SU-DHL-6 (cell line): ENCODE data around the gene ERP27.

ENCODE experiments used
- H2AFZ ChIP-seq: fragments of 200-600 bp; sonication (generic); 2 replicates; pipeline ENCODE4 v1.6.1; 2014; ENCODE audit warnings: low read depth, mild to moderate bottlenecking, moderate library complexity, mixed read lengths, antibody characterized with exemption, low read length; ENCODE audit not compliant: severe bottlenecking
- H3F3A ChIP-seq: fragments of 200-600 bp; shearing (Covaris generic); 2 replicates; pipeline ENCODE4 v1.6.0; 2016; ENCODE audit warnings: antibody characterized with exemption, mild to moderate bottlenecking; ENCODE audit not compliant: insufficient read depth
- H3K27ac ChIP-seq: fragments of 200-600 bp; sonication (generic); 2 replicates; pipeline ENCODE4 v1.5.1; 2016; ENCODE audit warnings: low read depth, mild to moderate bottlenecking, low read length, moderate library complexity, mixed read lengths
- H3K27me3 ChIP-seq: fragments of 200-600 bp; sonication (generic), shearing (Covaris generic); 2 replicates; pipeline ENCODE4 v1.6.0; 2014; ENCODE audit warnings: mild to moderate bottlenecking, low read length
- H3K36me3 ChIP-seq: fragments of 200-600 bp; sonication (generic); 2 replicates; pipeline ENCODE4 v1.6.1; 2014; ENCODE audit warnings: mild to moderate bottlenecking, low read length, mixed read lengths
- H3K4me2 ChIP-seq: fragments of 300-600, 200-600 bp; shearing (Covaris generic), sonication (generic); 2 replicates; pipeline ENCODE4 v1.6.0; 2014; ENCODE audit warnings: low read length, low read depth, mild to moderate bottlenecking; ENCODE audit not compliant: poor library complexity, severe bottlenecking
- H3K4me3 ChIP-seq: fragments of 200-600 bp; sonication (generic); 2 replicates; pipeline ENCODE4 v1.5.1; 2014; ENCODE audit warnings: antibody characterized with exemption, low read length, mild to moderate bottlenecking, mixed read lengths; ENCODE audit not compliant: insufficient read depth, poor library complexity, severe bottlenecking
- H3K79me2 ChIP-seq: fragments of 200-600 bp; sonication (generic); 2 replicates; pipeline ENCODE4 v1.6.1; 2014; ENCODE audit warnings: mild to moderate bottlenecking, low read length, moderate library complexity; ENCODE audit not compliant: insufficient read depth
- H3K9ac ChIP-seq: fragments of 200-600 bp; sonication (generic); 2 replicates; pipeline ENCODE4 v1.7.0; 2014; ENCODE audit warnings: mild to moderate bottlenecking, low read length
- H3K9me2 ChIP-seq: fragments of 200-600 bp; sonication (generic); replicated peaks from 2 replicates; pipeline ENCODE4 v1.6.1; 2014; ENCODE audit warnings: low read length; ENCODE audit not compliant: insufficient read depth
- H3K9me3 ChIP-seq: fragments of 200-600 bp; sonication (generic); 2 replicates; pipeline ENCODE4 v1.6.1; 2014; ENCODE audit warnings: low read length, mixed read lengths; ENCODE audit not compliant: insufficient read depth
- H4K20me1 ChIP-seq: fragments of 200-600 bp; sonication (generic); 2 replicates; pipeline ENCODE4 v1.6.1; 2014; ENCODE audit warnings: low read depth, mild to moderate bottlenecking, antibody characterized with exemption, low read length, moderate library complexity, mixed read lengths
- CTCF ChIP-seq: fragments of 200-600 bp; sonication (generic); IDR thresholded peaks from one replicate; pipeline ENCODE4 v1.5.1; 2017; ENCODE audit warnings: antibody characterized with exemption, mild to moderate bottlenecking, low read length, moderate library complexity; ENCODE audit not compliant: insufficient read depth, poor library complexity, severe bottlenecking
- EZH2phosphoT487 ChIP-seq: fragments of 200-600 bp; sonication (generic), shearing (Covaris generic); conservative IDR thresholded peaks from 2 replicates; pipeline ENCODE4 v1.6.1; 2018; ENCODE audit warnings: mild to moderate bottlenecking, antibody characterized with exemption, low read length, moderate library complexity, mixed read lengths

ERP27 gene

GRCh38 chr12:14906114-14906513 is 32.2 kb downstream of the ERP27 start:
- Histone ChIP-seq H3K27ac (no peak overlapping the region), H3K4me2 (no peak overlapping the region), H3K4me3 (no peak overlapping the region), H3K9me3 (no peaks in the 10 kb centered on the region), H3K9me2 (no peaks in the 10 kb centered on the region), H3K79me2 (no peaks in the 10 kb centered on the region), H2AFZ (no peak overlapping the region), H3K9ac (no peak overlapping the region), H4K20me1 (no peaks in the 10 kb centered on the region), H3F3A (no peaks in the 10 kb centered on the region), H3K36me3 (no peaks in the 10 kb centered on the region), H3K27me3 (no peaks in the 10 kb centered on the region)
- TF ChIP-seq EZH2phosphoT487 (no peak), CTCF (no peak)

- H3K9ac ChIP-seq, result no peak overlapping the region
- H3K27ac ChIP-seq, result no peak overlapping the region
- no peaks in the 10 kb centered on the region for H3F3A ChIP-seq
- no peak overlapping the region for H2AFZ ChIP-seq
- H3K9me3 ChIP-seq, result no peaks in the 10 kb centered on the region
- H4K20me1 ChIP-seq, result no peaks in the 10 kb centered on the region
- no peak for TF ChIP-seq EZH2phosphoT487
- no peak for TF ChIP-seq CTCF
- no peaks in the 10 kb centered on the region for H3K9me2 ChIP-seq
- no peaks in the 10 kb centered on the region for H3K36me3 ChIP-seq
- no peak overlapping the region for H3K4me2 ChIP-seq
- H3K4me3 ChIP-seq, result no peak overlapping the region
- no peaks in the 10 kb centered on the region for H3K79me2 ChIP-seq
- no peaks in the 10 kb centered on the region for H3K27me3 ChIP-seq
Measured at GRCh38 chr12:14905269-14906004, 32.9 kb downstream of the ERP27 start.

GRCh38 chr12:14904854-14905253 is 33.5 kb downstream of the ERP27 start:
- Histone ChIP-seq H2AFZ (no peak overlapping the region), H3K36me3 (no peaks in the 10 kb centered on the region), H3K4me2 (no peak overlapping the region), H3K79me2 (no peaks in the 10 kb centered on the region), H3F3A (no peaks in the 10 kb centered on the region), H4K20me1 (no peaks in the 10 kb centered on the region), H3K27ac (no peak overlapping the region), H3K4me3 (no peak overlapping the region), H3K27me3 (no peaks in the 10 kb centered on the region), H3K9ac (no peak overlapping the region), H3K9me2 (no peaks in the 10 kb centered on the region), H3K9me3 (no peaks in the 10 kb centered on the region)
- TF ChIP-seq EZH2phosphoT487 (no peak), CTCF (no peak)
